Measurements from ENCODE around the gene YPEL3. TPM values are rescaled to one million over a fixed set of nuclear protein-coding genes. Genes with fewer than 3 reads are reported as not detected.

The YPEL3 gene
- total and polyA plus RNA-seq, 2 of the 8 experiments (the other 6 are each of a cell fraction or from before 2014, with no cell fraction given) = 40.3 to 53.3 TPM

DNA sequence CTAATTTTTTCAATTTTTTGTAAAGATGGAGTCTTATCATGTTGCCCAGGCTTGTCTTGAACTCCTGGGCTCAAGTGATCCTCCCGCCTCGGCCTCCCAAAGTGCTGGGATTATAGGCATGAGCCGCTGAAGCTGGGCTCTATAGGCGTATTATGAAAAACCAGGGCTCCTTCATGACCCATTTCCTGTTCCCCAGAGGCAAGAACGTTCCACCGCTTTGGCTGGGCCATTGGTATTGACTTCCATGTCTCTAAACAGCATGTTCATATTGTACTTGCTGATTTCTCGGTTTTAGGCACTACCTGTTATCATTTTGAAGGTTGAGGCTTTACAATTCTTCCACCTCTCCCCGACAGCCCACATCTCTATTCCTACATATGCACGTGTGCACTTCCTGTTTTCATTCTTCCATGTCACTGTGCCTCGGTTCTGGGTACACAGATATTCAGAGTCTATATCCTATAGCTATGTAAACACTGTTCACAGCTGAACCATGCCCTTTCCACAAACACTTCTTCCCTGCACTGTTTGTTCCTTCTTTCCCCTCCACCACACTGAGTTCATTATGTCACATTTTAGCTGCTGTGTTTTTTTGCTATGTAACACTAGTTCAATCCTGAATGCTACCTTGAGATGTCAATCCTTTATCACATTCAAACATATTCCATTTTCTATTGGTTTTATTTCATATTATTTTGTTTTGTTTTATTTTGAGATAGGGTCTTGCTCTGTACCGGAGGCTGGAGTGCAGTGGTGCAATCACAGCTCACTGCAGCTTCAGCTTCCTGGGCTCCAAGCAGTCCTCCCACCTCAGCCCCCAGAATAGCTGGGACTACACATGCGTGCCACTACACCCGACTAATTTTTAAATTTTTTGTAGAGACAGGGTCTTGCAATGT lies 43.8 kb upstream of the YPEL3 start:
- Histone ChIP-seq H4K8ac (ENCODE audit: extremely low read depth, insufficient read depth, low read length) (no peak overlapping the region), H3K4me1 (replicated peaks in 1 of 4; ENCODE audit: control insufficient read depth in 3 of 4, insufficient read depth in 4 of 4, low read length in 3 of 4) (no peaks in the 10 kb centered on the region), H3K18ac (ENCODE audit: extremely low read depth, low read length) (no peak overlapping the region), H3K56ac (replicated peaks; ENCODE audit: insufficient read length, low read depth, low read length) (no peak overlapping the region), H3K79me2 (ENCODE audit: control insufficient read depth in 1 of 2, insufficient read depth in 2 of 2, low read length in 2 of 2) (no peaks in the 10 kb centered on the region), H3K23me2 (ENCODE audit: low read depth, low read length) (no peaks in the 10 kb centered on the region), H2AFZ (ENCODE audit: low read length) (no peak overlapping the region), H3K27ac (ENCODE audit: low read depth, low read length) (no peak overlapping the region), H3K23ac (ENCODE audit: insufficient read length) (no peak overlapping the region), H3K9ac (replicated peaks in 1 of 4; ENCODE audit: extremely low read depth in 1 of 4, low read depth in 3 of 4, low read length in 3 of 4) (no peak overlapping the region), H2BK120ac (replicated peaks; ENCODE audit: low read depth, low read length) (no peak overlapping the region), H3K4me3 (ENCODE audit: extremely low read depth in 1 of 4, insufficient read depth in 2 of 4, low read depth in 3 of 4, low read length in 4 of 4) (no peak overlapping the region), H3K27me3 (replicated peaks in 1 of 4; ENCODE audit: control insufficient read depth in 3 of 4, extremely low read depth in 1 of 4, insufficient read depth in 3 of 4, low read length in 3 of 4) (no peaks in the 10 kb centered on the region), H3K14ac (ENCODE audit: insufficient read length) (no peak overlapping the region), H3K4ac (replicated peaks; ENCODE audit: insufficient read length, low read depth, low read length) (no peak overlapping the region), H2BK12ac (ENCODE audit: low read depth, low read length) (no peak overlapping the region), H4K91ac (replicated peaks; ENCODE audit: insufficient read length, low read length) (no peak overlapping the region), H4K5ac (ENCODE audit: insufficient read length, low read depth, low read length) (no peak overlapping the region), H3K9me3 (ENCODE audit: insufficient read depth in 2 of 2, low read depth in 1 of 2, low read length in 1 of 2) (no peaks in the 10 kb centered on the region), H2BK15ac (ENCODE audit: low read length) (no peak overlapping the region), H2AK5ac (ENCODE audit: low read depth, low read length) (no peak overlapping the region), H3K79me1 (ENCODE audit: low read depth, low read length) (no peaks in the 10 kb centered on the region), H2BK5ac (ENCODE audit: low read depth, low read length) (no peak overlapping the region), H4K20me1 (replicated peaks in 1 of 2; ENCODE audit: control insufficient read depth in 1 of 2, insufficient read depth in 2 of 2, low read length in 2 of 2) (no peaks in the 10 kb centered on the region), H2BK20ac (ENCODE audit: low read length) (no peak overlapping the region), H3K4me2 (ENCODE audit: insufficient read depth in 1 of 2, low read depth in 2 of 2, low read length in 2 of 2) (no peak overlapping the region), H3K36me3 (ENCODE audit: control insufficient read depth in 2 of 4, insufficient read depth in 4 of 4, low read length in 3 of 4) (no peaks in the 10 kb centered on the region)
- POLR2A ChIA-PET (ENCODE audit: partially characterized antibody) = interaction anchor here (0.7 to 1.2 kb wide), 2 partner anchors 26 to 88 kb away, joined by 3 to 4 read pairs; partner anchors contain the start of gene GDPD3
- DNase-seq (ENCODE audit: low read depth in 1 of 2, low spot score in 2 of 2) = no peak
- 86% methylated on average over 13 of the region's 13 CpGs; no CpG with 5 or more reads in 1 of the 2 experiments for WGBS, 2 experiments (ENCODE audit: extremely low coverage in 1 of 2, insufficient coverage in 1 of 2, insufficient read length in 1 of 2, insufficient replicate concordance in 2 of 2, low coverage in 1 of 2, low lambda C conversion rate in 2 of 2, missing lambda C conversion rate in 1 of 2)
- TF ChIP-seq YY1 (IDR thresholded peaks at IDR 0.05; ENCODE audit: low read depth, low read length) = no peak
- TF ChIP-seq RFX5 (IDR thresholded peaks at IDR 0.05; ENCODE audit: borderline replicate concordance, low read depth, low read length) = no peak
- no peak for TF ChIP-seq RBBP5 (IDR thresholded peaks at IDR 0.05; ENCODE audit: borderline replicate concordance, low read depth, low read length)
- no peak for FAIRE-seq
- CTCF ChIA-PET (ENCODE audit: partially characterized antibody) = interaction anchor here (0.6 to 5.1 kb wide), 3 partner anchors 23 to 98 kb away, joined by 3 to 27 read pairs (median 4); partner anchors contain the start of gene GDPD3
